Measurements from ENCODE around the gene CHI3L1. TPM values are rescaled to one million over a fixed set of nuclear protein-coding genes. Genes with fewer than 3 reads are reported as not detected.

CHI3L1 gene
- total and polyA plus RNA-seq, 2 donors (not counting 1 experiment from before 2014, with no cell fraction given), result 0.15 TPM; not detected in 1

DNA sequence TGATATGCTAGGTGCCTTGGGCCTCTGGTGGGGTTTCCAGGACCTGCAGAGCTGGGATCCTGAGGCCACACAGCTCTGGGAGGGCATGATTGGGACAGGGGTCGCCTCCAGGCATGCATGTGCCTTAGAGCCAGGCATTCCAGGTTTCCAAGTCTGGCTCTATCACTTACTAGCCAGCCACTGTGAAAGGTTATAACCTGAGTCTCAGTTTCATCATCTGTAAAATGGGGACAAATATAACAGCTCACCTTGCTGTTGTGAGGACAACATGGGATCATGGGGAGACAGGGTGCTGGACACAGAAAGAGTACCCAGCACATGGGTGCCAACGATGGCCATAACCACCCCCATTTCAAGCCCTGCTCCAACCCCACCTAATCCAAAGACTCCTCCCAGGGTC lies 2.7 kb downstream of the CHI3L1 start:
- intact Hi-C loops (cut with micrococcal nuclease), result no loop called here
- Histone ChIP-seq H3K36me3 (replicated peaks in 1 of 2; ENCODE audit: control extremely low read depth in 1 of 2, control insufficient read depth in 1 of 2, extremely low read depth in 1 of 2, insufficient read depth in 2 of 2, low read length in 1 of 2) (no peaks in the 10 kb centered on the region), H3K4me2 (replicated peaks; ENCODE audit: low read depth, low read length, poor library complexity, severe bottlenecking) (no peak overlapping the region), H3K27me3 (replicated peaks in 1 of 4; ENCODE audit: control extremely low read depth in 1 of 4, control insufficient read depth in 3 of 4, insufficient read depth in 4 of 4, low read length in 3 of 4) (peaks cover 0 to 5% (median 0%) of the 10 kb centered on the region in 4 experiments), H3K9ac (ENCODE audit: low read length) (no peak overlapping the region), H3K79me2 (ENCODE audit: control insufficient read depth, insufficient read depth, low read length) (no peaks in the 10 kb centered on the region), H3K4me1 (ENCODE audit: control insufficient read depth in 2 of 2, insufficient read depth in 2 of 2, low read length in 2 of 2) (no peaks in the 10 kb centered on the region), H3K4me3 (ENCODE audit: control extremely low read depth in 1 of 5, extremely low read depth in 1 of 5, insufficient read depth in 1 of 5, low read depth in 2 of 5, low read length in 4 of 5) (no peak overlapping the region), H2AFZ (ENCODE audit: insufficient read depth, low read depth, low read length, poor library complexity, severe bottlenecking) (no peak overlapping the region), H3K9me3 (ENCODE audit: control extremely low read depth in 1 of 3, control insufficient read depth in 2 of 3, insufficient read depth in 1 of 3, low read length in 2 of 3) (no peaks in the 10 kb centered on the region), H4K20me1 (ENCODE audit: control insufficient read depth, insufficient read depth, low read length, poor library complexity, severe bottlenecking) (no peaks in the 10 kb centered on the region), H3K27ac (ENCODE audit: low read length in 2 of 2) (no peak overlapping the region)
- no peak overlapping the region for H3K4me3 Mint-ChIP-seq
- peaks cover 14% of the 10 kb centered on the region for H3K27me3 Mint-ChIP-seq
- H3K27ac Mint-ChIP-seq, result no peak overlapping the region
- TF ChIP-seq EZH2 (IDR thresholded peaks at IDR 0.05; ENCODE audit: borderline replicate concordance, insufficient read depth, low read depth, low read length, poor library complexity, severe bottlenecking), result no peak
- TF ChIP-seq, protein P1, sequence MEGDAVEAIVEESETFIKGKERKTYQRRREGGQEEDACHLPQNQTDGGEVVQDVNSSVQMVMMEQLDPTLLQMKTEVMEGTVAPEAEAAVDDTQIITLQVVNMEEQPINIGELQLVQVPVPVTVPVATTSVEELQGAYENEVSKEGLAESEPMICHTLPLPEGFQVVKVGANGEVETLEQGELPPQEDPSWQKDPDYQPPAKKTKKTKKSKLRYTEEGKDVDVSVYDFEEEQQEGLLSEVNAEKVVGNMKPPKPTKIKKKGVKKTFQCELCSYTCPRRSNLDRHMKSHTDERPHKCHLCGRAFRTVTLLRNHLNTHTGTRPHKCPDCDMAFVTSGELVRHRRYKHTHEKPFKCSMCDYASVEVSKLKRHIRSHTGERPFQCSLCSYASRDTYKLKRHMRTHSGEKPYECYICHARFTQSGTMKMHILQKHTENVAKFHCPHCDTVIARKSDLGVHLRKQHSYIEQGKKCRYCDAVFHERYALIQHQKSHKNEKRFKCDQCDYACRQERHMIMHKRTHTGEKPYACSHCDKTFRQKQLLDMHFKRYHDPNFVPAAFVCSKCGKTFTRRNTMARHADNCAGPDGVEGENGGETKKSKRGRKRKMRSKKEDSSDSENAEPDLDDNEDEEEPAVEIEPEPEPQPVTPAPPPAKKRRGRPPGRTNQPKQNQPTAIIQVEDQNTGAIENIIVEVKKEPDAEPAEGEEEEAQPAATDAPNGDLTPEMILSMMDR (IDR thresholded peaks at IDR 0.05), result no peak
- no peaks in the 10 kb centered on the region for H3K4me1 Mint-ChIP-seq
- ChIA-PET POLR2A (no interaction called here), CTCF (no interaction called here)
- no peak for DNase-seq
- WGBS (ENCODE audit: insufficient coverage), result 89% methylated on average over 1 of the region's 2 CpGs
- no peak for ATAC-seq (ENCODE audit: low read depth)
- no peaks in the 10 kb centered on the region for H3K9me3 Mint-ChIP-seq (ENCODE audit: insufficient read depth)

DNA sequence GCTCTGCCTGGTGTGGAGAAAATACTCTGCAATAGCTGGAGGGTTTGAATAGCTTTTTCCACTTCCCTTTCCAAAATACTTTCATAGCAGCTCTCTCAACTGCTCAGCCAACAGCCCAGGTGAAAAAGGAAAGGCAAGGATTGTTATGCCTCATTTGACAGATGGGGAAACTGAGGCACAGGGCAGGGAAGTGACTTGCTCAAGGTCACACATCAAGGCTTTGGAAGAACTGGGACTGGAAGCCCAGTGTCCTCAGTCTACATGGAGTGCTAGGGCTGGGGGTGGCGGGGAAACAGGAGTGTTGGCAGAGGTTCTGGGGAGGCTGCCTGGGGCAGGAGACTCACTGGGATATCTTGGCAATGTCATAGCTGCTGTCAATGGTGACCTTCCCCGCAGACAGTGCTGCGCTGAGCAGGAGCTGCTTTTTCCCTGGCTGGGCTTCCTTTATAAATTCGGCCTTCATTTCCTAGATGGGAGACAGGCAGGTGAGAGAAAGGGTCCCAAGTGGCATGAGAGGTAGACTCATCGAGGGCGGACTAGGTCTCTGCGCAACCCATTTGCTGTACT lies 4.0 kb downstream of the CHI3L1 start:
- Mint-ChIP-seq H3K4me1 (no peaks in the 10 kb centered on the region), H3K27me3 (peaks cover 10% of the 10 kb centered on the region), H3K9me3 (ENCODE audit: insufficient read depth) (no peaks in the 10 kb centered on the region), H3K27ac (no peak overlapping the region), H3K4me3 (no peak overlapping the region)
- POLR2A ChIA-PET, result no interaction called here
- no peak for ATAC-seq (ENCODE audit: low read depth)
- TF ChIP-seq, protein P1 (IDR thresholded peaks at IDR 0.05), result no peak
- no peak for TF ChIP-seq EZH2 (IDR thresholded peaks at IDR 0.05; ENCODE audit: borderline replicate concordance, insufficient read depth, low read depth, low read length, poor library complexity, severe bottlenecking)
- Histone ChIP-seq H3K9ac (ENCODE audit: low read length) (no peak overlapping the region), H3K36me3 (replicated peaks in 1 of 2; ENCODE audit: control extremely low read depth in 1 of 2, control insufficient read depth in 1 of 2, extremely low read depth in 1 of 2, insufficient read depth in 2 of 2, low read length in 1 of 2) (no peaks in the 10 kb centered on the region), H3K27me3 (replicated peaks in 1 of 4; ENCODE audit: control extremely low read depth in 1 of 4, control insufficient read depth in 3 of 4, insufficient read depth in 4 of 4, low read length in 3 of 4) (peaks cover 0 to 5% (median 0%) of the 10 kb centered on the region in 4 experiments), H3K4me1 (ENCODE audit: control insufficient read depth in 2 of 2, insufficient read depth in 2 of 2, low read length in 2 of 2) (no peaks in the 10 kb centered on the region), H3K4me3 (ENCODE audit: control extremely low read depth in 1 of 5, extremely low read depth in 1 of 5, insufficient read depth in 1 of 5, low read depth in 2 of 5, low read length in 4 of 5) (no peak overlapping the region), H2AFZ (ENCODE audit: insufficient read depth, low read depth, low read length, poor library complexity, severe bottlenecking) (no peak overlapping the region), H3K79me2 (ENCODE audit: control insufficient read depth, insufficient read depth, low read length) (no peaks in the 10 kb centered on the region), H3K4me2 (replicated peaks; ENCODE audit: low read depth, low read length, poor library complexity, severe bottlenecking) (no peak overlapping the region), H3K27ac (ENCODE audit: low read length in 2 of 2) (no peak overlapping the region), H3K9me3 (ENCODE audit: control extremely low read depth in 1 of 3, control insufficient read depth in 2 of 3, insufficient read depth in 1 of 3, low read length in 2 of 3) (no peaks in the 10 kb centered on the region), H4K20me1 (ENCODE audit: control insufficient read depth, insufficient read depth, low read length, poor library complexity, severe bottlenecking) (no peaks in the 10 kb centered on the region)
- WGBS (ENCODE audit: insufficient coverage), result 100% methylated on average over 1 of the region's 7 CpGs
- DNase-seq, result no peak
- intact Hi-C loops (cut with micrococcal nuclease), result no loop called here
- CTCF ChIA-PET, result no interaction called here

Data from B cell (primary cell).